Nucleus accumbens (tissue), 56 donors: Measurements from ENCODE around the gene ROPN1.

Source experiments
- DNase-seq, 56 donors: peaks; one replicate each; lab custom pipeline; 2025; lab: John Stamatoyannopoulos, UW

ROPN1 gene

GRCh38 chr3:123951522-123952447 is 40.1 kb downstream of the ROPN1 start:
- no peak for DNase-seq

GRCh38 chr3:123949641-123950040 is 42.3 kb downstream of the ROPN1 start:
- DNase-seq = no peak

GRCh38 chr3:123948449-123948848 is 43.5 kb downstream of the ROPN1 start:
- DNase-seq = no peak

DNA sequence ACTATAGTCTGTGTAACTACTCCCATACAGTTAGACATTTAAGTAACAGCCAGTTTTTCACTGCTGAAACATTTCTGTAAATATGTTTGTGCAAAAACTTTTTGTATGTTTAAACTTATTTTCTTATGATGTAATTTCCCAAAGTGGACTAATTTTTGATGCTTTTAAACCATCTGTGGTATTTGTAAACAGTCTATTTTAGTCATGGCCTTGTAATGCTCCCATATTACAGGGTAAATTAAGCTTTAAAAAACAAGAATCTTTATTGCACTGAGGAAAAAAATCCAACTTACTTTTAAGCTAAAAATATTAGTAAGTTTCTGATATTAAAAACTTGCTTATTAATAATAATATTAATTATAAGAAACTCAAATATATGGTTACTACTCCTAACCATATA is 44.4 kb downstream of the ROPN1 start:
- no peak for DNase-seq

- no peak for DNase-seq
Measured at GRCh38 chr3:123941542-123941941, 50.4 kb downstream of the ROPN1 start.

GRCh38 chr3:123941121-123941520 is 50.8 kb downstream of the ROPN1 start:
- DNase-seq = no peak

DNA sequence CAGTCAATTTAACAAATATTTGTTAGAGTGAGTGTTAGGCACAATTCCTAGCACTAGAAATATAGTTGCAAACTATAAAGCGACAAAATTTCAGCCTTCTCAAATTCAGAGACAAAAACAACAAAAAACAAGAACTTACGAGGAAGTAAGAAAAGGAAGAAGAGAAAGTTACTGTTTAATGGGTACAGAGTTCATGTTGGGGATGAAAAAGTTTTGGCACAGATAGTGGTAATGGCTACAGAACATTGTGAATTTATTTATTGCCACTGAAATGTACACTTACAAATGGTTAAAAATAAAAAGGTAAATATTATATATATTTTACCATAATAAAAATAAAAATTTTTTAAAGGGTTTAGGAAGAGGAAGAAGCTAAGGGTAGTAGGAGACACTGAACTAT is 52.2 kb downstream of the ROPN1 start:
- no peak for DNase-seq

DNA sequence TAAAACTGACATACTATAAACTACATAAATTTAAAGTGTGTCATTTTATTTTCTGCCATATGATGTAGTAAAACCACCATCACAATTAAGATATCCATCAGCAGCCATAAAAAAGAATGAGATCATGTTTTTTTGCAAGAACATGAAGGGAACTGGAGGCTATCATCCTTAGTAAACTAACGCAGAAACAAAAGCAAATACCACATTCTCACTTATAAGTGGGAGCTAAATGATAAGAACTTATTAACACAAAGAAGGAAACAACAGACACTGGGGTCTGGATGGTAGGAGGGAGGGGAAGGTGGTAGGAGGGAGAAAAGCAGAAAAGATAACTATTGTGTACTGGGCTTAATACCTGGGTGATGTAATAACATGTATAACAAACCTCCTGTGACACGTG is 55.5 kb downstream of the ROPN1 start:
- DNase-seq = no peak

GRCh38 chr3:123935830-123936229 is 56.1 kb downstream of the ROPN1 start:
- DNase-seq = no peak

- no peak for DNase-seq
Measured at GRCh38 chr3:123934250-123934649, 57.7 kb downstream of the ROPN1 start.

DNA sequence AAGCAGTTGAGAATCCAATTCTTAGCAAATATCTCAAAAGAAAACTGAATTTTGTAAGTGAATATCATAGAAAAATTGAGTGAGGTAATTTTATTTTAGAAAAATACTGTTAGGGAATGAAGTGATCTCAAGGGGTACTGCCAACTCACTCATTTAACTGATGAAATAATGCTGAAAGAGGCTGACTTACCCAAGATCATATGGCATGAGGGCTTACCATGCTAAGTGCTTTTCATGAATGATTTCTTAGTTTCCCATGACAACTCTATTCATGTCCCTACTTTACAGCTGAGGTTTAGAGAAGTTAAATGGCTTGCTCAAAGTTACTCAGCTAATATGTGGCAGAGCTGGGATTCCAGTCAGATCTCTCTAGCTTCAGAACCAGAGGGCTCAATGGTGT is 61.5 kb downstream of the ROPN1 start:
- no peak for DNase-seq

GRCh38 chr3:123929325-123929724 is 62.6 kb downstream of the ROPN1 start:
- DNase-seq = no peak

GRCh38 chr3:123926396-123926795 is 65.5 kb downstream of the ROPN1 start:
- no peak for DNase-seq

DNA sequence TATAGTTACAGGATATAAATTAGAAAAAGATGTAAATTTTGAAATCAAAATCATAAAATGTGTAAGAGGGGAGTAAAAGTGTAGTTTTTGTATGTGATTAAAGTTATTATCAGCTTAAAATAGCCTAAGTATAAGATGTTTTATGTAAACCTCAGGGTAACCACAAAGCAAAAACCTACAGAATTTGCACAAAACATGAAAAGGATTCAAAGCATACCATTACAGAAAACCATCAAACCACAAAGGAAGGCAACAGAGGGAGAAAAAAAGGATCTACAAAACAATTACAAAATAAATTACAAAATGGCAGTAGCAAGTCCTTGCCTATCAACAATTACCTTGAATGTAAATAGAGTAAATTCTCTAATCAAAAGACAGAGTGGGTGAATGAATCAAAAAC is 71.1 kb downstream of the ROPN1 start:
- DNase-seq = no peak

GRCh38 chr3:123920383-123920782 is 71.5 kb downstream of the ROPN1 start:
- DNase-seq = no peak

GRCh38 chr3:123919353-123919752 is 72.6 kb downstream of the ROPN1 start:
- DNase-seq = no peak
